WERI-Rb-1 (cell line): ENCODE results near the gene SLC35G3.

ENCODE experiments used
- DNase-seq: peaks from one replicate; pipeline ENCODE4 v3.0.0-alpha.2; 2020
- H3K27ac ChIP-seq: fragments of 250-450 bp; sonication (Bioruptor Pico); 2 replicates; pipeline ENCODE4 v1.5.1; 2020; ENCODE audit warnings: mild to moderate bottlenecking, moderate library complexity
- H3K27me3 ChIP-seq: fragments of 250-450 bp; sonication (Bioruptor Pico); 2 replicates; pipeline ENCODE4 v1.5.1; 2021; ENCODE audit warnings: mild to moderate bottlenecking, low read depth, moderate library complexity; ENCODE audit not compliant: insufficient read depth, severe bottlenecking
- H3K36me3 ChIP-seq: fragments of 250-450 bp; sonication (Bioruptor Pico); 2 replicates; pipeline ENCODE4 v1.5.1; 2020; ENCODE audit warnings: mild to moderate bottlenecking, moderate library complexity
- H3K4me3 ChIP-seq: 2 replicates; pipeline ENCODE4 v1.5.1; 2011; ENCODE audit warnings: low read depth, mild to moderate bottlenecking, control low read depth, low read length
- H3K9me3 ChIP-seq: fragments of 250-450 bp; sonication (Bioruptor Pico); 2 replicates; pipeline ENCODE4 v1.5.1; 2021; ENCODE audit warnings: mild to moderate bottlenecking, moderate library complexity; ENCODE audit not compliant: severe bottlenecking
- CTCF ChIP-seq: IDR thresholded peaks from 2 replicates; pipeline ENCODE4 v1.5.1; 2011; ENCODE audit warnings: low read depth, mild to moderate bottlenecking, control low read depth, inconsistent platforms, low read length

Gene SLC35G3

GRCh38 chr17:35166526-35166925 lies 27.7 kb downstream of the SLC35G3 start:
- Histone ChIP-seq H3K36me3 (no peaks in the 10 kb centered on the region), H3K27ac (no peak overlapping the region), H3K9me3 (no peaks in the 10 kb centered on the region), H3K27me3 (peaks cover 61% of the 10 kb centered on the region), H3K4me3 (no peak overlapping the region)
- no peak for TF ChIP-seq CTCF
- DNase-seq = no peak

- Histone ChIP-seq H3K27me3 (peaks cover 66% of the 10 kb centered on the region), H3K27ac (no peak overlapping the region), H3K4me3 (no peak overlapping the region), H3K36me3 (no peaks in the 10 kb centered on the region), H3K9me3 (peaks cover 3% of the 10 kb centered on the region)
- no peak for TF ChIP-seq CTCF
- DNase-seq = no peak
These were observed 29.5 kb downstream of the SLC35G3 start for GRCh38 chr17:35164716-35165115.

- peaks cover 3% of the 10 kb centered on the region for H3K9me3 ChIP-seq
- no peak overlapping the region for H3K27ac ChIP-seq
- no peak overlapping the region for H3K4me3 ChIP-seq
- no peak for DNase-seq
- no peaks in the 10 kb centered on the region for H3K36me3 ChIP-seq
- no peak for TF ChIP-seq CTCF
- peaks cover 74% of the 10 kb centered on the region for H3K27me3 ChIP-seq
These were observed 30.3 kb downstream of the SLC35G3 start for GRCh38 chr17:35163886-35164285.

DNA sequence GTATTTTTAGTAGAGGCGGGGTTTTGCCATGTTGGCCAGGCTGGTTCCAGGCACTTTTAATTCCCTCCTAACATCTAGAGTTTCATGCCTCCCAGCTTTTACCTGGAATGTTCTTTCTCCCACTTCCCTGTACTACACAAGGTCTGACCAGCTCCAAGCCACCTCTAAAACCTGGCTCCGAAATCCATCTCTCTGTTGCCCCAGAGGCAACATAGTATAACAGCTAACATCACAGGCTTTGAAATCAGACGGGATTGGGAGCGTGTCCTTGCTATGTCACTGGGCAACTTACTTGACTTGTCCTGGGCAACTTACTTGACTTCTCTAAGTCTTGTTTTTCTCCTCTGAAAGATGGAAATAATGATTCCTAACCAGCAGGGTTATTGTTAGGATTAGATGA lies 31.4 kb downstream of the SLC35G3 start:
- DNase-seq = no peak
- Histone ChIP-seq H3K27ac (no peak overlapping the region), H3K27me3 (peaks cover 81% of the 10 kb centered on the region), H3K4me3 (no peak overlapping the region), H3K36me3 (no peaks in the 10 kb centered on the region), H3K9me3 (peaks cover 3% of the 10 kb centered on the region)
- no peak for TF ChIP-seq CTCF

DNA sequence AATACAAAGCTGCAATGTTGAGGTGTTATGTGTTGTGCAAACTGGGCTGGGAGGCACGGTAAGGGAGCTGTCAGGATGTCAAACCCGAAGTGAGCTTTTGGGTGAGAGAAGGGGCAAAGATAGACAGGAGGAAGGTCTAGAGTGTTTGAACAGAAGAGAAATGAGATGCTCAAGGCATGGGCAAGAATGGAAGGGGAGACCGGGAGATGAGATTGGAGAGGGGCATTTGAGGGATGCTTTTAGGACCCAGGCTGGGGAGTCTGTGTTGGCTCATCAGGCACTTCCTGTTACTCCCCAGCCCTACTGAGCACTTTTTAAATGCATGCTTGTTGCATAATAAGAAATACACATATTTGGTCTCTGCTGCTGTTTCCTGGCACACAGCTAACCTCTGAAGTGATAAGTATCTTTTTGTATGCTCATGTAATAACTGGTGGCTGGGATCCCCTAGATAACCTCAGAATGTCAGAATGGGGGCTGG lies 32.9 kb downstream of the SLC35G3 start:
- H3K36me3 ChIP-seq = no peaks in the 10 kb centered on the region
- no peak overlapping the region for H3K4me3 ChIP-seq
- H3K27me3 ChIP-seq = peaks cover 72% of the 10 kb centered on the region
- peaks cover 3% of the 10 kb centered on the region for H3K9me3 ChIP-seq
- no peak for TF ChIP-seq CTCF
- no peak overlapping the region for H3K27ac ChIP-seq
- no peak for DNase-seq
